NK-92 treated with Interleukin-12 subunit alpha and Interleukin-12 subunit beta, amount 100 ng/mL, for 24 hours (cell line): Measurements from ENCODE around the gene FILIP1.

ENCODE experiments used
- DNase-seq: peaks from one replicate; lab custom pipeline; 2025; lab: John Stamatoyannopoulos, UW

The FILIP1 gene

GRCh38 chr6:75379536-75379935, 114.1 kb downstream of the FILIP1 start:
- DNase-seq: no peak

DNA sequence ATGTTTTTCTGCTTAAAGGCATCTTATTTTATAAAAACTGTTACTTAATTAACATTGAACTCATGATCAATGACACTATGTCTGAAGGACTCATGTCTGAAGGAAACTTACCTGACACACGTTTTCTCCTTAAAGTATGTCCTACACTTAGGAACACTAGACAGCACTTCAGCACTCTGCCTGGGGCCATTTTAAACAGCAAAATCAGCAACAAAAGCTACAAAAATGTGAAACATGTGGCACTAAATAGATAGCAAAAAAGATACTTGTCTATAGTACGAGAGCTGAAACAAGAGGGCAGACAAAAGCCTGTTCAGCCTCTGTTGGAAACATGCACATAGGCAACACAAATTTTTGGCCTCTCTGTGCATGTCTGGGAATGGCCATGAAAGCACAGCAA, 115.5 kb downstream of the FILIP1 start:
- DNase-seq: no peak

GRCh38 chr6:75377386-75377785, 116.2 kb downstream of the FILIP1 start:
- no peak for DNase-seq

GRCh38 chr6:75376347-75377024, 117.1 kb downstream of the FILIP1 start:
- no peak for DNase-seq

DNA sequence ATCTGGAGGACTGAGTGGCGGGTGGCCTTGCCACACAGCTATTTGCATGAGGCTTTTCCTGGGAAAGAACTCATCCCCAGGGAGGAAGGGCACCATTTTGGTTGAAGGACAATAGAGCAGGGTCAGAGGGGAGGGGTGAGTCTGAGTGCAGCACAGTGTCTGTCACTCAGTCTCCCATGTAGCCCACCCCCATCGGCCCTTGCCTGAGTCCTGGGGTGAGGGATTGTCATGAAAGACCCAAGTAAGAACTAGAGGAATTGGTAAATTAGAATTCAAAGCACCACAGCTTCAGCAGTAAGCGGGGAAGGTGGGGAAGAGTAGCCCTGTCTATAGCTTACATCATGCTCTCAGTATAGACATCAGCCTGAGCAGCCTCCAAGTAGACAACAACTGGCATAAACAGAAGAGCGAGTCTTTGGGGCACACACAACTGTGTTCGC, 118.6 kb downstream of the FILIP1 start:
- no peak for DNase-seq

DNA sequence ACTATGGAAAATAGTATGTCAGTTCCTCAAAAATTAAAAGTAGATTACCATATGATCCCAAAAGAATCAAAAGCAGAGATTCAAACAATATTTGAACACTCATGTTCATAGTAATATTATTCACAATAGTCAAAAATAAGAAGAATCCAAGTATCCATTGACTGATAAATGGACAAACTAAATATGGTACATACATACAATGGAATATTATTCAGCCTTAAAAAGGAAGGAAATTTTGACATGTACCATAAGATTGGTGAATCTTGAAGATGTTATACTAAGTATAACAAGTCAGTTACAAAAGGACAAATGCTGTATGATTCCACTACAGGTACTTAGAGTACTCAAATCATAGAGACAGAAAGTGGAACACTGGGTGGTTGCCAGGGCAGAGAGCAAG, 120.7 kb downstream of the FILIP1 start:
- DNase-seq: no peak

DNA sequence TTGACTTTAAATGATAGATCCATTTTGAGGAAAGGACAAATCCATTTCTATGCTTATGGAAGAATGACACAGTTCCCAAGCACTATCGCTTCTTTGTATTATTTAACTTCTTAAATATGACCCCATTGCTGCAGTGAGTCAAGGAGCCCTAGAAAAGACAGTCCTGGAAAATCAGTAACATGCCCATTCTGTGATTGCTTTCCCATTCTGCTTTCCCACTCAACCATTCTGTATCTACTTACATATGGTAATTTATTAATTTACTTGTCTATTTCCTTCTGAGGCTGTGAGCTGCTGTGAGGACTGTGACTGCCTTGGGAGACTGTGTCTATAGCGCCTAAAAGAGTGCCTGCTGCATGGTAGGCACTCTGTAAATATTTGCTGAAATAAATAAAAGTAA, 123.6 kb downstream of the FILIP1 start:
- no peak for DNase-seq

DNA sequence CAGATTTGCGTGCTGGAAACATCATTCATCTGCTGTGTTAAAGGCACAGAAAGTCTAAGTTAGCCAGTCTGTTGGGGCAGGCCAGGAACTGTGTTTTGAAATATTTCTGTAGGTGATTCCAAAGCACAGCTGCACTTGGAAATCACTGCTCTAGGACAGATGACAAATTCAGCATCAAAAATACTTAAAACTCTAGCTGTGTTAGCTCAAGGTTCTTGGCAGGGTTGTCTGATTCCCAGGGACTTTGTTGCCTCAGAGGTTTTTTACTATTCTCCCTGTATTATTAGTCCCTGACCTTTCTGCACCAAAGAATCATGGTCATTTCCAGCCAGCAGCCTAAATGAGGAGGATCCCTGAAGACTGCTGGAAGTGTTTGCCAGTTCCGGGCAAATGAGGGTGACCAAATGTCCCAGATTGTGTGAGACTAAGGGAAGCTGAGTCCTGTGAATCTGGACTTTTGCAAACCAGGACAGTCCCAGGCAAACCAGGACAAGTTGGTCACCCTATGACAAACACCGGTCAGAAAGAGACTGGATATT, 124.7 kb downstream of the FILIP1 start:
- DNase-seq: no peak

DNA sequence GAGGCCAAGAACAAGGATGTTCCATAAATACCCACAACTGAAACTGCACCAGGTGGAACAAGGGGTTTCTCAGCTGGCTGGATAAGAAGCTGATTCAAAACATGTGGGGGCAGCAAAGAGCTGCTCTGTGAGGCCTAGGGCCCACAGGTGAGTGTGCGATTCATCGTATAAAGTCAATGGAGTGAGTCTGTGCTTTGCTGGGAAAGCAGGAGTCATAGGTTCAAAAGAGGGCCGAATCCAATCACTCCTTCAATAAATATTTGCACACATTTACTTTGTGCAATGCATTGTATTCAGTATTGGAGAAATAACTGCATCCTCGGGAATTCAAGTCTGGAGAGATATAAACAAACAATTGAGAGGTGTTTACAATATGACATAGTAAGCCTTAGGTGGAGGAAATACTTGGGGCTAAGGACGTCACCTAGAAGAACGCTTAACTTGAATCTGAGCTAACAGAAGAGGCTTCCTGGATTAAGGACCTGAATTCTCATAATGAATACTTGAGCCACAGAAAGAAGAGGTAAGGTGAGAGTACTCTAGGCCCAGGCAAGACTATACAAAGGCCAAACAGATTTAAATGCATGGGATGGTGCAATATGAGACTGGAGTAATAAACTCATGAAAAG, 125.3 kb downstream of the FILIP1 start:
- no peak for DNase-seq

DNA sequence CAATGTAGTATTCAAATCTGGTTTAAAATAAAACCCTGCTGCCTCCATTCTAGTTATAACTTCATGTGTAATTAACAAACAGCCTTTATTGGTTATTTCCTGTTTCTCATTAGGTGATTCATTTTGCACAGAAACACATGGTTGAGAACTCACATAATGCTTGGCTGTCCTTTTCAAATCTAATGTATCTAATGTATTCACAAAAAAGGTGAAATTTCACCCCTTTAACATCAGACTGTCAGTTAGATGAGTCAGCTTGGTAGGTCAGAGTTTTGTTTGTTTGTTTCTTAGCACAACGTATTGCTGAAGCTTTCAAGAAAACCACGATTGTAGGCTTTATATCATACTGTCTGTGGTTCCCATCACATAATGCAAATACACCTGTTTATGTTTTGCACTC, 130.3 kb downstream of the FILIP1 start:
- no peak for DNase-seq

DNA sequence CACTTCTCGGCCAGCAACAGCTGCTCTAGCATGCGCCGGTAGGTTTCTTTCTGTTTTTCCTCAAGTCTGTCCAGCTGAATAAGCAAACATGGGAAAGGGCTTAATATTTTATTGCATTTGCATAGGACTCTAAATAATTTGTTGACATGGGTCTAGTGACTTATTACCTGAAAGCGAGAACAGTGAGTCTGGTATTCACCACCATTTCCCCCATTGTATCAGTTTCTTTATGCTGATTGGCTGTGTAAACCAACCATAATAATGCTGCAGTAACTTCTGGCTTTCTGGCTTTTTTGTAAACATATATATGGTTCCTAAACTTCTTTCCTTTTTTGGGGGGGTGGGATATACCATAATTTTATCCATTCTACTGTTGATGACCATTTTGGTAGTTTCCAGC, 140.0 kb downstream of the FILIP1 start:
- DNase-seq: no peak

DNA sequence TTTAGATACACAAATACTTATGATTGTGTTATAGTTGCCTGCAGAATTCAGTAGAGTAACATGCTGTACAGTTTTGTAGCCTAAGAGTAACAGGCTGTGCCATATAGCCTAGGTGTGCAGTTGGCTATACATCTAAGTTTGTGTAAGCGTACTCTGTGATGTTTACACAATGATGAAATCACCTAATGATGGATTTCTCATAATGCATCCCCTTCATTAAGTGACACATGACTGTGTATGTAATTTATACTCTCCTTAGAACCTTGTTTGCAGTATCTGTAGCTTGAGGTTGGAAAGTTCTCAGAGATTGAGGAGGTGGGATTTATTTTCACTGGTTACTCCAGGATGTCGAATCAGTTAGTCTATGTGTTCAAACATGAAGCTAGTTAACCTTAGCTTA, 142.0 kb downstream of the FILIP1 start:
- DNase-seq: no peak

- DNase-seq: no peak
These were observed 142.8 kb downstream of the FILIP1 start for GRCh38 chr6:75350808-75351207.

DNA sequence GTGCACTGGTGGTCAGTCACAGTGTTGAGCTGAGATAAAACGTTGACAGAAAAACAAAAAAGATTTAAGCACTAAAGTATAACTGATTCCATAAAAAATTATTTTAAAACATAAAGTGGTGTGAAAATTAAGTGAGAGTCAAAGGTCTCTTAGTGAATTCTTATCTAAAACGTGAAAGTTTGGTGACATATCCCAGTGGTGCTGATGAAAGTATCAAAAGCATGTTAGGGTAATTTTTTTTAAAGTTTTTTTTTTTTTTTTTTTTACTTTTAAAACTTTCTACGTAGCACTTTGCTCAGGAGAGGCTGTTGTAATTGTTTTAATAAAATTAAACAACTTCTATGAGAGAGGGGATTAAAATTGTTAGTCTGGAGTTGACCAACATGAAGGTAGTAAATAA, 143.4 kb downstream of the FILIP1 start:
- DNase-seq: no peak

GRCh38 chr6:75349262-75349984, 144.2 kb downstream of the FILIP1 start:
- no peak for DNase-seq

- no peak for DNase-seq
These were observed 144.7 kb downstream of the FILIP1 start for GRCh38 chr6:75348882-75349261.

DNA sequence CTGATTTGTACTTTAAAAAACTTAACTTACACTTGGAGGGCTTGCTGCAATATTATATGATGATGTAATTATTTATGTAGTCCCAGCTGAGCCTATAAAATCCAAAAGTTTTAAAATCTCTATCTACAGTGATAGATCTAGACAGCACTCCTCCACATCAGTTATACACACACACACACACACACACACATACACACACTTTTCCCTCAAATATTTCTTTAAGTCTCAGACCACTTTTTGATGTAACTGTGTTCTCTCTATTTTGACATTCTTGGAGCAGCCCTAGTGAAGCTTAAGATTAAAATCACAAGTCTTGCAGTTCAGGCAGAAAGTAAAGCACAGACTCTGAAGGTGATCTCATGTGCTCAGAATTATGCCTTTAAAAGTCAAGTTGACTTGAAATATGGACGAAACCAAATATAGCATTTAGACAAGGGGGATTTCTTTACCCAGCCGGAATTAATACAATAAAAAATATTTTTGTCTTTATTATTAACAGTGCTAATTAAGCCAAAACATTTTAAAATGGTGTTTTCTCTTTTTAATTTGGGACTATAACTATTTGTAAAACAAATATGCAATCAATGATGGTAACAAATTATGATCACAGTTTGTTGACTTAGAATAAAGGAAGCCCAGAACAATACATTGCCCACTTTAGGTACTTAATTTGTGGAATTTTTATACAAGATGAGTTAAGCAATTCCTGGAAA, 145.5 kb downstream of the FILIP1 start:
- DNase-seq: no peak

GRCh38 chr6:75345413-75345812, 148.2 kb downstream of the FILIP1 start:
- DNase-seq: no peak

DNA sequence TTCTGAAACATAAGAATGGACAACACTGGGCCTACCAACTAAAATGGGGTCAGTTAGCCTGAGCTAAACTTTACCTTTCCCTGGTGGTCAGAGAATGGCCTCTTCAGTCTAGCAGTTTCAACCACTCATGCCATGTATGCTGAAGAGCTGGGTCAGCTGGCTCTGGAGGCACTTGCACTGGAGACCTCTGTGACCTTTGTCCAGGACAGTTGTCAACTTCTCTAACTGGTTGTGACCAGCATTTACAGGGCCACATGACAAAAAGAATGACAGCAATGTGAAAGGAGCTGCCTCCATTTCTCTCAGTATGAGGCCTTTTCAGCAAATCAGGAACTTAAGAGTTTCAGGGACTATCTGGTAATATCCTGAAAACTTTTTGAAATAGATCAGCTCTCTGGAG, 149.1 kb downstream of the FILIP1 start:
- DNase-seq: no peak

- no peak for DNase-seq
These were observed 149.6 kb downstream of the FILIP1 start for GRCh38 chr6:75344021-75344420.

DNA sequence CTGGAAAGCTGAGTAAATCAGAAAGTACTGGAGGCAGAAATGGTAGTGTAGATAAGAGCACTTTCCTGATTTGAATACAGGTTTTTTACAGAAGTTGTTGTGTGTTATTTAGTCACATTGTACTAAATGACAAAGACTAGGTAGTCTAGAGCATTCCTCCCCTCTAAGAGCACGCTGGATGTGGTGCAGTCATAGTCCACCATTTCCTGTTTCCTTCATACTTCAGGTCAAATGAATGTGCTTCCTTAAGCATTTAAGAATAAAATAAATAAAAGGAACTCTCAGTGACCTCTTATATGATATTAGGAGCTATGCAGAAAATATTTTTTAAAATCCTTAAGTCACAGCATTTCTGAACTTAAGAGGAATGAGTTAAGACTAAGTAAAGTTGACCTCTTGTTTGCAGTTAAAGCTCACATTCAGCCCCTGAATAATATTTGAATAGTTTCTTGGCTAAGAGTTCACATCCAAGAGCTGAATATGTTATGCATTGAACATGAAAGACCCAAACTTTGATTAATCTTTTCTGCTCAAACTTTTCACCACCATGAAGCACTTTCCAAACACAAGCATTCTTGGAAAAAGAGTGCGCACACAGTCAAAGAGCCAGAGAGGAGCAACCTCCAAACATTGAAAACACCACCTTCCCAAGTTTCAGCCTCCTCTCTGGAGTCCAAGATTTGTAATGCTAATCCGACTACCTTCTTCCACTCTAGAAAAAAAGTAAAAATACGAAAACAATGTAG, 155.6 kb downstream of the FILIP1 start:
- DNase-seq: no peak
